ENCODE data around the gene C11orf68.

DNA sequence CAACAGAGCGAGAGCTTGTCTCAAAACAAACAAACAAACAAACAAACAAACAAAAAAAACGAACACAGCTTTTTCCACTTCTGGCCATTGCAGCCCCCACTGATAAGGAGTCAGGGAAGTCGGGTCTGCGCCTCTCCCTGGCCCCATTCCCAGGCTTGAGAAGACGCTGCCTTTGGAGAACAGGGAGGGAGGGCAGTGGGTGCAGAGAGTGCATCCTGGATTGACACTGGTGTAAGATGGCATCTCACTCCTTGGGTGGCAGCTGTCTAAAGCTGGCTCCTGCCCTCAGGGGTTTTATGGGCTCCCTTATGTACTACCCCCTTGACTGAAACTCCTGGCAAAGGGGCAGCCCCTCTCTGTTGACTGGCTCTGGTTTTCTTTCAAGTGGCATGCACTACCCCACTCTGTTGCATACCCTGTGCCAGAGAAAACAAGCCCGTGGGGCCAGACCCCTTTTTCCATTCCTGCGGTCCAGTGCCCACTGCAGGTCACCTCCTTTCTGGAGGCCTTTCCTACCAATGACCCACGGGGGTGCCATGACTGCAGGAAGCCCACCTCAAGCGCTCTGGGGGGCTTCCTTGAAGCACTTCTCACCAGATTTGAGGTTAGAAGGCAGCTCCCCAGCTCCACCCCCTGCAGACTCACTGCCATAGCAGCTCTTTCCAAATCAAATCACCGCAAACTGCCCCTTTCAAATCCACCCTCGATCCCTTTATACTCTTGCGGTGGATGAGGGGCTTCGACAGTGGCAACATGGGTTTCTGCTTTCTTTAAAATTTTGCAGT lies 13.1 kb upstream of the C11orf68 start:
- TF ChIP-seq, protein P1, sequence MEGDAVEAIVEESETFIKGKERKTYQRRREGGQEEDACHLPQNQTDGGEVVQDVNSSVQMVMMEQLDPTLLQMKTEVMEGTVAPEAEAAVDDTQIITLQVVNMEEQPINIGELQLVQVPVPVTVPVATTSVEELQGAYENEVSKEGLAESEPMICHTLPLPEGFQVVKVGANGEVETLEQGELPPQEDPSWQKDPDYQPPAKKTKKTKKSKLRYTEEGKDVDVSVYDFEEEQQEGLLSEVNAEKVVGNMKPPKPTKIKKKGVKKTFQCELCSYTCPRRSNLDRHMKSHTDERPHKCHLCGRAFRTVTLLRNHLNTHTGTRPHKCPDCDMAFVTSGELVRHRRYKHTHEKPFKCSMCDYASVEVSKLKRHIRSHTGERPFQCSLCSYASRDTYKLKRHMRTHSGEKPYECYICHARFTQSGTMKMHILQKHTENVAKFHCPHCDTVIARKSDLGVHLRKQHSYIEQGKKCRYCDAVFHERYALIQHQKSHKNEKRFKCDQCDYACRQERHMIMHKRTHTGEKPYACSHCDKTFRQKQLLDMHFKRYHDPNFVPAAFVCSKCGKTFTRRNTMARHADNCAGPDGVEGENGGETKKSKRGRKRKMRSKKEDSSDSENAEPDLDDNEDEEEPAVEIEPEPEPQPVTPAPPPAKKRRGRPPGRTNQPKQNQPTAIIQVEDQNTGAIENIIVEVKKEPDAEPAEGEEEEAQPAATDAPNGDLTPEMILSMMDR (conservative IDR thresholded peaks at IDR 0.05; ENCODE audit: low read length): no peak; the same call in 1 of the 2 replicates
- TF ChIP-seq EZH2phosphoT487 (IDR thresholded peaks at IDR 0.05; ENCODE audit: borderline replicate concordance, low read depth, low read length): no peak
